T-helper 2 cell treated with Interferon-gamma antibody and Interleukin-4, amounts not matched to agents 5 μg/mL and 100 μg/mL, for 36 hours (primary cell): ENCODE results near the gene SPPL2A.
A peak's percentile ranks its signal among the peaks of the same experiment; 100 is the strongest.

Experiments
- DNase-seq: peaks from one replicate; pipeline ENCODE4 v3.0.0; 2021; ENCODE audit warnings: low spot score
- H3K27ac Mint-ChIP-seq: one replicate; pipeline ENCODE4 v1.8.0; 2021; ENCODE audit warnings: mild to moderate bottlenecking, mixed read lengths
- H3K27me3 Mint-ChIP-seq: one replicate; pipeline ENCODE4 v1.8.0; 2021; ENCODE audit warnings: low read depth, mixed read lengths
- H3K36me3 Mint-ChIP-seq: one replicate; pipeline ENCODE4 v1.8.0; 2021; ENCODE audit warnings: low read depth, mixed read lengths
- H3K4me1 Mint-ChIP-seq: one replicate; pipeline ENCODE4 v1.8.0; 2021; ENCODE audit warnings: low read depth, mixed read lengths
- H3K4me3 Mint-ChIP-seq: one replicate; pipeline ENCODE4 v1.8.0; 2022; ENCODE audit warnings: mild to moderate bottlenecking, moderate library complexity, mixed read lengths
- H3K9me3 Mint-ChIP-seq: one replicate; pipeline ENCODE4 v1.8.0; 2021; ENCODE audit warnings: mixed read lengths

The SPPL2A gene

GRCh38 chr15:50687302-50687902 lies 78.1 kb downstream of the SPPL2A start:
- H3K36me3 Mint-ChIP-seq = peaks cover 29% of the 10 kb centered on the region
- peak overlapping the region; percentile 99 for H3K4me3 Mint-ChIP-seq
- H3K27ac Mint-ChIP-seq = peak overlapping the region; percentile 98
- H3K27me3 Mint-ChIP-seq = no peaks in the 10 kb centered on the region
- H3K4me1 Mint-ChIP-seq = peaks cover 30% of the 10 kb centered on the region
- no peaks in the 10 kb centered on the region for H3K9me3 Mint-ChIP-seq
- no peak for DNase-seq

- no peaks in the 10 kb centered on the region for H3K27me3 Mint-ChIP-seq
- H3K4me3 Mint-ChIP-seq = peak within 1 kb of the TSS; percentile 99
- DNase-seq = peak; percentile 92
- H3K36me3 Mint-ChIP-seq = peaks cover 30% of the 10 kb centered on the region
- H3K4me1 Mint-ChIP-seq = peaks cover 31% of the 10 kb centered on the region
- H3K9me3 Mint-ChIP-seq = no peaks in the 10 kb centered on the region
- H3K27ac Mint-ChIP-seq = peak within 1 kb of the TSS; percentile 98
Measured at GRCh38 chr15:50686469-50687301, 78.8 kb downstream of the SPPL2A start, which contains the start of gene TRPM7. TRPM7 (minus strand) TSS chr15:50686797; CDS start chr15:50686533, 264 bp downstream.

- H3K27ac Mint-ChIP-seq = peak overlapping the region; percentile 98
- peaks cover 37% of the 10 kb centered on the region for H3K4me1 Mint-ChIP-seq
- no peaks in the 10 kb centered on the region for H3K9me3 Mint-ChIP-seq
- H3K4me3 Mint-ChIP-seq = peak overlapping the region; percentile 99
- no peaks in the 10 kb centered on the region for H3K27me3 Mint-ChIP-seq
- peak; percentile 76 for DNase-seq
- peaks cover 33% of the 10 kb centered on the region for H3K36me3 Mint-ChIP-seq
Measured at GRCh38 chr15:50685976-50686468, 79.5 kb downstream of the SPPL2A start.

GRCh38 chr15:50685191-50685975 lies 80.1 kb downstream of the SPPL2A start:
- peak overlapping the region; percentile 98 for H3K27ac Mint-ChIP-seq
- no peak for DNase-seq

GRCh38 chr15:50681467-50681866 lies 84.0 kb downstream of the SPPL2A start:
- Mint-ChIP-seq H3K36me3 (peaks cover 32% of the 10 kb centered on the region), H3K4me1 (peaks cover 23% of the 10 kb centered on the region), H3K27ac (no peak overlapping the region), H3K9me3 (no peaks in the 10 kb centered on the region), H3K4me3 (no peak overlapping the region), H3K27me3 (no peaks in the 10 kb centered on the region)
- no peak for DNase-seq

More at GRCh38 chr15:50685191-50685975, 80.1 kb downstream of the SPPL2A start:
- peak overlapping the region; percentile 99 for H3K4me3 Mint-ChIP-seq
- peaks cover 33% of the 10 kb centered on the region for H3K36me3 Mint-ChIP-seq
- H3K9me3 Mint-ChIP-seq = no peaks in the 10 kb centered on the region
- peaks cover 37% of the 10 kb centered on the region for H3K4me1 Mint-ChIP-seq
- no peaks in the 10 kb centered on the region for H3K27me3 Mint-ChIP-seq

GRCh38 chr15:50676799-50677483 lies 88.6 kb downstream of the SPPL2A start:
- no peak overlapping the region for H3K4me3 Mint-ChIP-seq
- DNase-seq = no peak
- peaks cover 14% of the 10 kb centered on the region for H3K4me1 Mint-ChIP-seq
- H3K9me3 Mint-ChIP-seq = no peaks in the 10 kb centered on the region
- H3K27ac Mint-ChIP-seq = no peak overlapping the region
- peaks cover 9% of the 10 kb centered on the region for H3K36me3 Mint-ChIP-seq
- no peaks in the 10 kb centered on the region for H3K27me3 Mint-ChIP-seq

- no peak for DNase-seq
- no peaks in the 10 kb centered on the region for H3K9me3 Mint-ChIP-seq
- H3K27me3 Mint-ChIP-seq = no peaks in the 10 kb centered on the region
- H3K4me1 Mint-ChIP-seq = peaks cover 7% of the 10 kb centered on the region
- no peak overlapping the region for H3K4me3 Mint-ChIP-seq
- H3K27ac Mint-ChIP-seq = no peak overlapping the region
- H3K36me3 Mint-ChIP-seq = peaks cover 10% of the 10 kb centered on the region
Measured at GRCh38 chr15:50675535-50676144, 89.9 kb downstream of the SPPL2A start.

GRCh38 chr15:50670115-50670514 lies 95.4 kb downstream of the SPPL2A start:
- Mint-ChIP-seq H3K9me3 (no peaks in the 10 kb centered on the region), H3K36me3 (peaks cover 11% of the 10 kb centered on the region), H3K27me3 (no peaks in the 10 kb centered on the region), H3K4me3 (no peak overlapping the region), H3K4me1 (peaks cover 3% of the 10 kb centered on the region), H3K27ac (no peak overlapping the region)
- DNase-seq = no peak

GRCh38 chr15:50669611-50670010 lies 95.9 kb downstream of the SPPL2A start:
- no peaks in the 10 kb centered on the region for H3K9me3 Mint-ChIP-seq
- H3K27ac Mint-ChIP-seq = no peak overlapping the region
- peaks cover 10% of the 10 kb centered on the region for H3K36me3 Mint-ChIP-seq
- DNase-seq = no peak
- no peaks in the 10 kb centered on the region for H3K27me3 Mint-ChIP-seq
- peaks cover 3% of the 10 kb centered on the region for H3K4me1 Mint-ChIP-seq
- no peak overlapping the region for H3K4me3 Mint-ChIP-seq

- no peak overlapping the region for H3K4me3 Mint-ChIP-seq
- no peak for DNase-seq
- no peaks in the 10 kb centered on the region for H3K9me3 Mint-ChIP-seq
- H3K27me3 Mint-ChIP-seq = no peaks in the 10 kb centered on the region
- peaks cover 3% of the 10 kb centered on the region for H3K4me1 Mint-ChIP-seq
- H3K27ac Mint-ChIP-seq = no peak overlapping the region
- H3K36me3 Mint-ChIP-seq = peaks cover 23% of the 10 kb centered on the region
Measured at GRCh38 chr15:50665938-50666337, 99.6 kb downstream of the SPPL2A start.

GRCh38 chr15:50655555-50655954 lies 110.0 kb downstream of the SPPL2A start:
- H3K27me3 Mint-ChIP-seq = no peaks in the 10 kb centered on the region
- DNase-seq = no peak
- peaks cover 73% of the 10 kb centered on the region for H3K36me3 Mint-ChIP-seq
- no peak overlapping the region for H3K4me3 Mint-ChIP-seq
- H3K4me1 Mint-ChIP-seq = peaks cover 4% of the 10 kb centered on the region
- no peaks in the 10 kb centered on the region for H3K9me3 Mint-ChIP-seq
- H3K27ac Mint-ChIP-seq = no peak overlapping the region

- Mint-ChIP-seq H3K27me3 (no peaks in the 10 kb centered on the region), H3K9me3 (no peaks in the 10 kb centered on the region), H3K36me3 (peaks cover 69% of the 10 kb centered on the region), H3K27ac (no peak overlapping the region), H3K4me1 (peaks cover 4% of the 10 kb centered on the region), H3K4me3 (no peak overlapping the region)
- no peak for DNase-seq
Measured at GRCh38 chr15:50653156-50653743, 112.3 kb downstream of the SPPL2A start.

GRCh38 chr15:50652671-50653070 lies 112.8 kb downstream of the SPPL2A start:
- H3K4me3 Mint-ChIP-seq = no peak overlapping the region
- H3K36me3 Mint-ChIP-seq = peaks cover 68% of the 10 kb centered on the region
- H3K27me3 Mint-ChIP-seq = no peaks in the 10 kb centered on the region
- peaks cover 4% of the 10 kb centered on the region for H3K4me1 Mint-ChIP-seq
- no peaks in the 10 kb centered on the region for H3K9me3 Mint-ChIP-seq
- DNase-seq = no peak
- H3K27ac Mint-ChIP-seq = no peak overlapping the region
